Gastroesophageal sphincter (tissue), 3 donors: Measurements from ENCODE around the gene SLFNL1.

Experiments
- CTCF ChIP-seq, 4 experiments: fragments of 200-600 bp in 2 of 4; fragments of 450-650 bp in 2 of 4; sonication (generic) in 1 of 4; IDR thresholded peaks; one replicate each; pipeline ENCODE4 v1.5.1; 2017 to 2019; ENCODE audit warnings: antibody characterized with exemption in 4 of 4, mild to moderate bottlenecking in 2 of 4, moderate library complexity in 2 of 4
- POLR2A ChIP-seq, 2 donors: fragments of 450-650 bp; IDR thresholded peaks; one replicate each; pipeline ENCODE4 v1.6.1; 2017; ENCODE audit warnings: antibody characterized with exemption in 2 of 2, mild to moderate bottlenecking in 2 of 2, moderate library complexity in 1 of 2
- POLR2AphosphoS5 ChIP-seq: sonication (generic); formaldehyde crosslinking; IDR thresholded peaks from one replicate; pipeline ENCODE4 v1.6.1; 2017; ENCODE audit warnings: antibody characterized with exemption

GRCh38 chr1:40980453-40981121 lies 40.9 kb downstream of the SLFNL1 start:
- TF ChIP-seq POLR2AphosphoS5 = no peak
- TF ChIP-seq POLR2A (IDR thresholded peaks at IDR 0.05) = no peak
- TF ChIP-seq CTCF (IDR thresholded peaks at IDR 0.05) = no peak
